Osteoblast (primary cell): ENCODE results near the gene NID2. TPM values are rescaled to one million over a fixed set of nuclear protein-coding genes. Genes with fewer than 3 reads are reported as not detected.
A peak's percentile ranks its signal among the peaks of the same experiment; 100 is the strongest.

Experiments used
- DNase-seq: peaks from one replicate; pipeline ENCODE4 v3.0.0; 2011; ENCODE audit warnings: low spot score, mixed read lengths; ENCODE audit not compliant: insufficient read length; ENCODE audit errors: missing footprints
- H2AFZ ChIP-seq: 2 replicates; pipeline ENCODE4 v1.6.0; 2011; ENCODE audit warnings: mild to moderate bottlenecking, low read length
- H3K27ac ChIP-seq: 2 replicates; pipeline ENCODE4 v1.5.1; 2011; ENCODE audit warnings: mild to moderate bottlenecking, low read depth, low read length, moderate library complexity
- H3K27me3 ChIP-seq: 2 replicates; pipeline ENCODE4 v1.6.0; 2012; ENCODE audit warnings: mild to moderate bottlenecking, control low read depth, inconsistent platforms, low read length, moderate library complexity; ENCODE audit not compliant: insufficient read depth
- H3K36me3 ChIP-seq: 2 replicates; pipeline ENCODE4 v1.5.1; 2011; ENCODE audit warnings: mild to moderate bottlenecking, low read length, control low read depth, moderate library complexity; ENCODE audit not compliant: insufficient read depth
- H3K4me1 ChIP-seq: 2 replicates; pipeline ENCODE4 v1.5.1; 2011; ENCODE audit warnings: mild to moderate bottlenecking, low read length, control low read depth, moderate library complexity; ENCODE audit not compliant: insufficient read depth
- H3K4me2 ChIP-seq: 2 replicates; pipeline ENCODE4 v1.6.0; 2011; ENCODE audit warnings: mild to moderate bottlenecking, low read length; ENCODE audit not compliant: insufficient read depth
- H3K4me3 ChIP-seq: fragments of 200-600 bp; sonication (generic); 3 replicates; pipeline ENCODE4 v1.5.1; 2012; ENCODE audit warnings: mild to moderate bottlenecking, low read length, inconsistent platforms; ENCODE audit not compliant: insufficient read depth
- H3K79me2 ChIP-seq: 2 replicates; pipeline ENCODE4 v1.6.0; 2012; ENCODE audit warnings: mild to moderate bottlenecking, low read length, control low read depth, inconsistent platforms; ENCODE audit not compliant: insufficient read depth
- H3K9me3 ChIP-seq: 2 replicates; pipeline ENCODE4 v1.5.1; 2011; ENCODE audit warnings: low read depth, low read length, control low read depth
- H4K20me1 ChIP-seq: 2 replicates; pipeline ENCODE4 v1.6.0; 2012; ENCODE audit warnings: mild to moderate bottlenecking, low read length, control low read depth; ENCODE audit not compliant: insufficient read depth
- total RNA-seq: library from RNA; depleted of rRNA; stranded (reverse); fragments of >200 nt; gene quantifications from 2 replicates; pipeline ENCODE4 v1.2.3, GENCODE V29; 2012
- TF ChIP-seq, protein P1 (sequence below): IDR thresholded peaks from 2 replicates; pipeline ENCODE4 v1.5.1; 2011; ENCODE audit warnings: mild to moderate bottlenecking, low read depth, low read length, moderate library complexity; ENCODE audit errors: extremely low read depth

The NID2 gene
- total RNA-seq, 1 donor: 141 TPM

DNA sequence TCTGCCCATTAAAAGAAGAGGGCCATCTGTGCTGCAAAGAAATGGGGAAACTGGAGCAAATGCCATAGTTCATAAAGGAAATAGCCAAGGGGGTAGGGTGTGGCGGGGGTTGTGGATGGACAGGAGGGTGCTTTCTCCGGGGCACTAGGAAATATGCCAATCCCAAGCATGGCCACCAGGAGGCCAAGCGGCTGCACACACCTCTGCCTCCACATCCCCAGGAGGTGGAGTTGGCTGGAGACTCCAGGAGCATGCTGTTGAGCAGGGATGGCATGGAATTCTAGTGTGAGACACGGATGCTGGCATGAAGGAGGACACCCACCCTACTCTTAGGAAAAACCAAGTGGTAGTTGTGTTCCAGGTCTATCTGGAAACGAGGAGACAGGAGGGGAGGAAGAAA is 25.2 kb downstream of the NID2 start:
- TF ChIP-seq, protein P1, sequence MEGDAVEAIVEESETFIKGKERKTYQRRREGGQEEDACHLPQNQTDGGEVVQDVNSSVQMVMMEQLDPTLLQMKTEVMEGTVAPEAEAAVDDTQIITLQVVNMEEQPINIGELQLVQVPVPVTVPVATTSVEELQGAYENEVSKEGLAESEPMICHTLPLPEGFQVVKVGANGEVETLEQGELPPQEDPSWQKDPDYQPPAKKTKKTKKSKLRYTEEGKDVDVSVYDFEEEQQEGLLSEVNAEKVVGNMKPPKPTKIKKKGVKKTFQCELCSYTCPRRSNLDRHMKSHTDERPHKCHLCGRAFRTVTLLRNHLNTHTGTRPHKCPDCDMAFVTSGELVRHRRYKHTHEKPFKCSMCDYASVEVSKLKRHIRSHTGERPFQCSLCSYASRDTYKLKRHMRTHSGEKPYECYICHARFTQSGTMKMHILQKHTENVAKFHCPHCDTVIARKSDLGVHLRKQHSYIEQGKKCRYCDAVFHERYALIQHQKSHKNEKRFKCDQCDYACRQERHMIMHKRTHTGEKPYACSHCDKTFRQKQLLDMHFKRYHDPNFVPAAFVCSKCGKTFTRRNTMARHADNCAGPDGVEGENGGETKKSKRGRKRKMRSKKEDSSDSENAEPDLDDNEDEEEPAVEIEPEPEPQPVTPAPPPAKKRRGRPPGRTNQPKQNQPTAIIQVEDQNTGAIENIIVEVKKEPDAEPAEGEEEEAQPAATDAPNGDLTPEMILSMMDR: peak; percentile 47
- Histone ChIP-seq H2AFZ (no peak overlapping the region), H3K4me3 (no peak overlapping the region), H3K4me1 (peaks cover 32% of the 10 kb centered on the region), H3K79me2 (peaks cover 45% of the 10 kb centered on the region), H3K27me3 (no peaks in the 10 kb centered on the region), H4K20me1 (no peaks in the 10 kb centered on the region), H3K27ac (no peak overlapping the region), H3K4me2 (no peak overlapping the region), H3K36me3 (peaks cover 34% of the 10 kb centered on the region), H3K9me3 (no peaks in the 10 kb centered on the region)
- peak; percentile 66 for DNase-seq

DNA sequence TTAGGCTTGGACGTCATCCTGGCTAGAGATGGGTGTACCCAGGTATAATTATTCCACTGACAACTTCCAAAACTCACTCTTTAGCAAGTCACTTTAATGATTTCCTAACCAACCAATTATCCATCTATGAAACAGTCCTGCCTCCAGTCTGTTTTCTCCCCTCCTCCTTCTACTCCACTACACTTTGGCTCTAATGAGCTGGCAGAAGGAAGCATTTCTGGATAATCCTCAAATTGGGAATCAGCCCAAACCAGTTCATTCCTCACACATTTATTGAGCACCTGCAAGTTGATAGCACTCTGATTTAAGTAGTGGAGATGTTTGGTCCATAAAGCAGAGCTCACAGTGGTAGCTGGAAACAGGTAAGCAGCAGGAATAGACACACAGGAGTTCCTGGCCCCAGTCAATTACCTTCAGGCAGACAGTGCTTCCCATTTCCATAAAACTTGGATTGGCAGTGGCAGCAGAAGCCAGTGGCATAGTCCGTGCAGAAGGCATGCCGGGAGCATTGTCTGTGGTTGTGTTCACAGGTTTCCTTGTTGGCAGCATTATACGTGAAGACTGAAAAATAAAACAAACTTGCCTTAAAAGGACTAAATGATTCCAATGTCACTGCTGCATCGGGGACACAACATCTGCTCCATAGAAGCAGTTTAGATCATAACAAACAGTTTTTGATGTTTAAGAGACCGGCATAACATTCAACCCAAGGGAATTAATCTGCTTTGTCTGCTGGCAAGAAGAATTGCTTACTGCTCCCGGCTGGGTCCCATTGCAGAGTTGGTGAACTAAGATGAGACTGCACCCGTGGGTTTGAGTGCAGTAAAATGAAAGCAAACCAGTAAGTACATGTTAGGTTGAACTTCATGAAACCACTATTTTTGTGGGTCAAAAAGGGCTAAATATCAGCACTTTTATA is 26.2 kb downstream of the NID2 start:
- Histone ChIP-seq H3K4me2 (peak overlapping the region; percentile 7), H3K36me3 (peaks cover 42% of the 10 kb centered on the region), H3K27me3 (no peaks in the 10 kb centered on the region), H3K79me2 (peaks cover 34% of the 10 kb centered on the region), H4K20me1 (no peaks in the 10 kb centered on the region), H3K4me1 (peaks cover 29% of the 10 kb centered on the region), H3K4me3 (no peak overlapping the region), H3K27ac (no peak overlapping the region), H2AFZ (no peak overlapping the region), H3K9me3 (no peaks in the 10 kb centered on the region)
- DNase-seq: peak; percentile 41
- TF ChIP-seq, protein P1: no peak

DNA sequence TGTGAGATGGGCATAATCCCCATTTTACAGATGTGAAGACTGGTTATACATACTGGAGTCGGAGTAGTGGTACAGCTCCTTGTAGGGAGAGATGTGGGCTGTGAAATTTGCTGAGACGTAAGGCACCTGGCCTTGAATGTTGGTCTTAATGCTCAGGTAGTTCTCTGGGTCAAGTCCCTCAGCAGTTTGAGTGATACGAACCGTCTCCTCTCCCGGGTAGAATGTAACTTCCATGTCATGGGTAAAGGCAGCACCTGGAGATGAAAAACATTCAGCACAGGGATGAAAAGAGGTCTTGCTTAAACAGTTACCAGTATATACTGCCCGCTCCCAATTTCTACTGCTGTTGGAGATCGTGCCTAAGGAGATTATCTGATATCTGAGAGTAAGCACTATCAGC is 28.3 kb downstream of the NID2 start:
- Histone ChIP-seq H3K36me3 (peaks cover 54% of the 10 kb centered on the region), H3K4me2 (no peak overlapping the region)

More for the DNA sequence above, 28.3 kb downstream of the NID2 start:
- H3K9me3 ChIP-seq: no peaks in the 10 kb centered on the region
- H3K79me2 ChIP-seq: peaks cover 21% of the 10 kb centered on the region
- peaks cover 22% of the 10 kb centered on the region for H3K4me1 ChIP-seq
- peak; percentile 53 for DNase-seq
- no peaks in the 10 kb centered on the region for H4K20me1 ChIP-seq
- no peak overlapping the region for H2AFZ ChIP-seq
- no peaks in the 10 kb centered on the region for H3K27me3 ChIP-seq
- H3K27ac ChIP-seq: no peak overlapping the region
- H3K4me3 ChIP-seq: no peak overlapping the region
- TF ChIP-seq, protein P1: no peak
